Colon (tissue), 2 donors: Measurements from ENCODE around the gene CHRM4.

Experiments used
- FAIRE-seq: peaks from 2 replicates; lab custom pipeline; 2012; peaks lifted over from hg19 to GRCh38; lab: Jason Lieb, UNC
- donor health status: control.
- donor health status: control.

The CHRM4 gene

GRCh38 chr11:46391578-46392420, at the start of gene CHRM4:
Gene CHRM4, minus strand, starts transcription at chr11:46391776. Its CDS starts 5,219 bp downstream, at chr11:46386557.
- FAIRE-seq: no peak

- FAIRE-seq: no peak
Measured at GRCh38 chr11:46438211-46438610, 46.6 kb upstream of the CHRM4 start.

GRCh38 chr11:46437122-46437689, 45.6 kb upstream of the CHRM4 start:
- FAIRE-seq: no peak

GRCh38 chr11:46436113-46436512, 44.5 kb upstream of the CHRM4 start:
- no peak for FAIRE-seq

- no peak for FAIRE-seq
Measured at GRCh38 chr11:46435679-46436078, 44.1 kb upstream of the CHRM4 start.

- FAIRE-seq: no peak
Measured at GRCh38 chr11:46431211-46431610, 39.6 kb upstream of the CHRM4 start.

GRCh38 chr11:46429717-46430116, 38.1 kb upstream of the CHRM4 start:
- FAIRE-seq: no peak

GRCh38 chr11:46427364-46427763, 35.8 kb upstream of the CHRM4 start:
- no peak for FAIRE-seq

- no peak for FAIRE-seq
Measured at GRCh38 chr11:46426233-46426991, 34.8 kb upstream of the CHRM4 start.

GRCh38 chr11:46422588-46422987, 31.0 kb upstream of the CHRM4 start:
- no peak for FAIRE-seq

- FAIRE-seq: no peak
Measured at GRCh38 chr11:46421257-46421880, 29.8 kb upstream of the CHRM4 start.

GRCh38 chr11:46420513-46420912, 28.9 kb upstream of the CHRM4 start:
- FAIRE-seq: no peak

GRCh38 chr11:46418751-46419150, 27.2 kb upstream of the CHRM4 start:
- no peak for FAIRE-seq

- no peak for FAIRE-seq
Measured at GRCh38 chr11:46417711-46418110, 26.1 kb upstream of the CHRM4 start.

GRCh38 chr11:46414879-46415278, 23.3 kb upstream of the CHRM4 start:
- FAIRE-seq: no peak

GRCh38 chr11:46414466-46414796, 22.9 kb upstream of the CHRM4 start:
- FAIRE-seq: no peak

GRCh38 chr11:46413760-46414465, 22.3 kb upstream of the CHRM4 start:
- FAIRE-seq: no peak

- FAIRE-seq: no peak
Measured at GRCh38 chr11:46410021-46410420, 18.4 kb upstream of the CHRM4 start.

GRCh38 chr11:46408407-46408986, 16.9 kb upstream of the CHRM4 start:
- no peak for FAIRE-seq

GRCh38 chr11:46407635-46408034, 16.1 kb upstream of the CHRM4 start:
- no peak for FAIRE-seq

GRCh38 chr11:46404476-46405017, 13.0 kb upstream of the CHRM4 start:
- FAIRE-seq: no peak
